Measurements from ENCODE around the gene POU4F3.

The POU4F3 gene

GRCh38 chr5:146339715-146340259 is 1.1 kb downstream of the POU4F3 start:
- no peak for DNase-seq (ENCODE audit: low read depth, low spot score)

GRCh38 chr5:146340260-146341081 is 1.8 kb downstream of the POU4F3 start:
- DNase-seq (ENCODE audit: low read depth, low spot score) = no peak

- DNase-seq (ENCODE audit: low read depth, low spot score) = no peak
These were observed 3.2 kb downstream of the POU4F3 start for GRCh38 chr5:146341854-146342253.

- DNase-seq (ENCODE audit: low read depth, low spot score) = no peak
These were observed 3.9 kb downstream of the POU4F3 start for GRCh38 chr5:146342519-146342881.

GRCh38 chr5:146342882-146343865 is 4.5 kb downstream of the POU4F3 start:
- DNase-seq (ENCODE audit: low read depth, low spot score) = no peak

- DNase-seq (ENCODE audit: low read depth, low spot score) = no peak
These were observed 5.8 kb downstream of the POU4F3 start for GRCh38 chr5:146344155-146345118.

GRCh38 chr5:146345240-146345577 is 6.6 kb downstream of the POU4F3 start:
- DNase-seq (ENCODE audit: low read depth, low spot score) = no peak

GRCh38 chr5:146345578-146346366 is 7.1 kb downstream of the POU4F3 start:
- DNase-seq (ENCODE audit: low read depth, low spot score) = no peak

- no peak for DNase-seq (ENCODE audit: low read depth, low spot score)
These were observed 18.5 kb downstream of the POU4F3 start for GRCh38 chr5:146357126-146357525.

- DNase-seq (ENCODE audit: low read depth, low spot score) = no peak
These were observed 21.2 kb downstream of the POU4F3 start for GRCh38 chr5:146359836-146360235.

- DNase-seq (ENCODE audit: low read depth, low spot score) = no peak
These were observed 24.7 kb downstream of the POU4F3 start for GRCh38 chr5:146363161-146363874.

- DNase-seq (ENCODE audit: low read depth, low spot score) = no peak
These were observed 27.0 kb downstream of the POU4F3 start for GRCh38 chr5:146365618-146366017.

GRCh38 chr5:146366904-146367303 is 28.3 kb downstream of the POU4F3 start:
- no peak for DNase-seq (ENCODE audit: low read depth, low spot score)

GRCh38 chr5:146368137-146368536 is 29.5 kb downstream of the POU4F3 start:
- DNase-seq (ENCODE audit: low read depth, low spot score) = no peak

- no peak for DNase-seq (ENCODE audit: low read depth, low spot score)
These were observed 31.1 kb downstream of the POU4F3 start for GRCh38 chr5:146369691-146370090.

- no peak for DNase-seq (ENCODE audit: low read depth, low spot score)
These were observed 38.2 kb downstream of the POU4F3 start for GRCh38 chr5:146376821-146377220.

GRCh38 chr5:146378986-146379385 is 40.3 kb downstream of the POU4F3 start:
- no peak for DNase-seq (ENCODE audit: low read depth, low spot score)

- no peak for DNase-seq (ENCODE audit: low read depth, low spot score)
These were observed 42.1 kb downstream of the POU4F3 start for GRCh38 chr5:146380714-146381113.

GRCh38 chr5:146388386-146388785 is 49.7 kb downstream of the POU4F3 start:
- no peak for DNase-seq (ENCODE audit: low read depth, low spot score)

GRCh38 chr5:146390469-146390868 is 51.8 kb downstream of the POU4F3 start:
- DNase-seq (ENCODE audit: low read depth, low spot score) = no peak
